ENCODE data around the gene CTXN2. TPM values are rescaled to one million over a fixed set of nuclear protein-coding genes. Genes with fewer than 3 reads are reported as not detected.

CTXN2 gene
- total and polyA plus RNA-seq, 10 of the 15 experiments (the other 5 are each of a cell fraction or from before 2014, with no cell fraction given): 0.01 to 0.09 TPM; not detected in 8

DNA sequence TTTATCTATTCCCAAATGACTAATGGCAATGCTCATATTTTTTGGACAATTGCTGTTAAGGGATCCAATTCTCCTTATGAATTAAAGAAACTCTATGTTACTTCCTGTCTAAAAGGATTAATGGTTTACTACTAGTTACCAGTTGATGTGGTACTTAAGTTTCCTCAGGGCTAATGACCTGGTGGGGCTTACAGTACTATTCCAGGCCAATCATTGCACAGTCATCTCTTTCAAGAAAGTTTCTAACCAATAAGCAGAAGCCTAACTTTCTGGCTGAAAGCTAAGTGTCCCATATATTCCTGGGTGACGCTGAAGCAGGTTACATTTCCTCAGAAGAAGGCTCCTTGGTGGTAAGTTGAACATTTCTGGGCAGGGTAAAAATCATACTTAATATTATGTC is 14.5 kb downstream of the CTXN2 start, which contains the start of gene SLC12A1 (continued):
- TF ChIP-seq, protein P1, sequence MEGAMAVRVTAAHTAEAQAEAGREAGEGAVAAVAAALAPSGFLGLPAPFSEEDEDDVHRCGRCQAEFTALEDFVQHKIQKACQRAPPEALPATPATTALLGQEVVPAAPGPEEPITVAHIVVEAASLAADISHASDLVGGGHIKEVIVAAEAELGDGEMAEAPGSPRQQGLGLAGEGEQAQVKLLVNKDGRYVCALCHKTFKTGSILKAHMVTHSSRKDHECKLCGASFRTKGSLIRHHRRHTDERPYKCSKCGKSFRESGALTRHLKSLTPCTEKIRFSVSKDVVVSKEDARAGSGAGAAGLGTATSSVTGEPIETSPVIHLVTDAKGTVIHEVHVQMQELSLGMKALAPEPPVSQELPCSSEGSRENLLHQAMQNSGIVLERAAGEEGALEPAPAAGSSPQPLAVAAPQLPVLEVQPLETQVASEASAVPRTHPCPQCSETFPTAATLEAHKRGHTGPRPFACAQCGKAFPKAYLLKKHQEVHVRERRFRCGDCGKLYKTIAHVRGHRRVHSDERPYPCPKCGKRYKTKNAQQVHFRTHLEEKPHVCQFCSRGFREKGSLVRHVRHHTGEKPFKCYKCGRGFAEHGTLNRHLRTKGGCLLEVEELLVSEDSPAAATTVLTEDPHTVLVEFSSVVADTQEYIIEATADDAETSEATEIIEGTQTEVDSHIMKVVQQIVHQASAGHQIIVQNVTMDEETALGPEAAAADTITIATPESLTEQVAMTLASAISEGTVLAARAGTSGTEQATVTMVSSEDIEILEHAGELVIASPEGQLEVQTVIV (IDR thresholded peaks at IDR 0.05; ENCODE audit: borderline replicate concordance, partially characterized antibody): no peak
- TF ChIP-seq PAX5 (IDR thresholded peaks at IDR 0.05; ENCODE audit: borderline replicate concordance, low read depth, low read length): no peak

DNA sequence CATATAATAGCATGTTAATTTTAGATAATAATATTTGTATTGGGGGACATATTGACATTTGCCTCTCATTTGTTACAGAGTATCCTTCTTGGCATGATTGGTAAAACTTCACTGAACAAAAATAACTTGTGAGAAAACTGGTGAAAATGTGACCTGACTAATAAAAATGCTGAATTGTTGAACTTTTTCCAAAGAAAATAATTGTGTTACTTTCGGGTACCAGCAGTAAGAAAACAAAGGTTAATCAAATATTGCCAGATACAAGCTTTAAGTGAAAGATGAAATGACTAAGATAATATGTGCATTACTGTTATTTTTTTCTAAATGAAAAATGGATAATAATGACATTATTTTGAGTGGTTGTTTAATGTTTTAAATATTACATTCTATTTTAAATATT is 29.8 kb downstream of the CTXN2 start:
- RAD21 ChIA-PET (ENCODE audit: unreplicated experiment): no interaction called here

More for the DNA sequence above, 29.8 kb downstream of the CTXN2 start:
- no peaks in the 10 kb centered on the region for H4K20me1 ChIP-seq (ENCODE audit: control insufficient read depth, insufficient read depth)
- H3K27me3 ChIP-seq (replicated peaks in 1 of 2; ENCODE audit: control insufficient read depth in 2 of 2, insufficient read depth in 2 of 2, low read length in 1 of 2): no peaks in the 10 kb centered on the region; a peak in 2 of 4 replicates
- no peak overlapping the region for H3K27ac ChIP-seq (ENCODE audit: control insufficient read depth, insufficient read depth)
- FAIRE-seq (no peak), ATAC-seq (no peak), DNase-seq (ENCODE audit: low read depth, low spot score) (no peak)
- TF ChIP-seq ZNF687 (IDR thresholded peaks at IDR 0.05): no peak
- no peak for TF ChIP-seq ZNF207 (IDR thresholded peaks at IDR 0.05; ENCODE audit: borderline replicate concordance)
- no peak for TF ChIP-seq SIN3A (IDR thresholded peaks at IDR 0.05; ENCODE audit: low read depth, low read length)
- TF ChIP-seq USF2 (IDR thresholded peaks at IDR 0.05; ENCODE audit: borderline replicate concordance, low read depth, low read length): no peak
- ChIA-PET POLR2A (interaction anchor here (0.6 kb wide), 1 partner anchor 49 kb away, joined by 6 read pairs; no protein-coding TSS in a partner anchor), SMC1A (ENCODE audit: uncharacterized antibody, unreplicated experiment) (interaction anchor here (1.1 kb wide), 1 partner anchor 9 kb away, joined by 3 read pairs; no protein-coding TSS in a partner anchor), CTCF (no interaction called here)
- no peaks in the 10 kb centered on the region for H3K79me2 ChIP-seq (ENCODE audit: control insufficient read depth, insufficient read depth, low read length)
- WGBS (ENCODE audit: insufficient coverage, insufficient replicate concordance, low lambda C conversion rate, missing lambda C conversion rate): 0% methylated on average over 1 of the region's 1 CpG
- no peaks in the 10 kb centered on the region for H3K9me3 ChIP-seq (replicated peaks; ENCODE audit: control insufficient read depth, insufficient read depth, low read length)
- H3K4me1 ChIP-seq (ENCODE audit: control insufficient read depth, insufficient read depth, low read length): no peaks in the 10 kb centered on the region
- in situ Hi-C loops (cut with MboI) (no loop called here), intact Hi-C loops (cut with micrococcal nuclease; ENCODE audit: unreplicated experiment) (no loop called here)
- no peak overlapping the region for H2AFZ ChIP-seq (ENCODE audit: control insufficient read depth, low read depth, low read length)
- no TSS peak for BruUV-seq (replicated peaks)
- no peak overlapping the region for H3K9ac ChIP-seq (ENCODE audit: control insufficient read depth, insufficient read depth, low read length)
- H3K4me3 ChIP-seq: no peak overlapping the region
- H3K36me3 ChIP-seq (ENCODE audit: control insufficient read depth in 2 of 2, insufficient read depth in 2 of 2, low read length in 1 of 2): no peaks in the 10 kb centered on the region
- H3K4me2 ChIP-seq (ENCODE audit: control insufficient read depth, insufficient read depth): no peak overlapping the region
